GM21526 (cell line): Measurements from ENCODE around the gene MGP.

Experiments used
- ATAC-seq: cut with Tn5 transposase; IDR thresholded peaks from one replicate; pipeline ENCODE4 v1.9.1; 2021; ENCODE audit warnings: moderate library complexity; ENCODE audit not compliant: unreplicated experiment, low FRiP score

Gene MGP

GRCh38 chr12:14904854-14905253, 19.2 kb upstream of the MGP start:
- no peak for ATAC-seq

GRCh38 chr12:14903386-14904098, 17.9 kb upstream of the MGP start:
- ATAC-seq: no peak

- ATAC-seq: no peak
Observed at GRCh38 chr12:14902465-14902864, 16.8 kb upstream of the MGP start.

GRCh38 chr12:14901228-14901562, 15.5 kb upstream of the MGP start:
- ATAC-seq: no peak

- ATAC-seq: no peak
Observed at GRCh38 chr12:14900521-14901227, 15.0 kb upstream of the MGP start.

- ATAC-seq: no peak
Observed at GRCh38 chr12:14896521-14897169, 11.0 kb upstream of the MGP start.

GRCh38 chr12:14893506-14894250, 8.0 kb upstream of the MGP start:
- no peak for ATAC-seq

GRCh38 chr12:14892726-14893505, 7.3 kb upstream of the MGP start:
- no peak for ATAC-seq

GRCh38 chr12:14890701-14891100, 5.0 kb upstream of the MGP start:
- ATAC-seq: no peak

GRCh38 chr12:14886271-14886670, 617 bp upstream of the MGP start:
- ATAC-seq: no peak

GRCh38 chr12:14884458-14884878, 1.2 kb downstream of the MGP start:
- ATAC-seq: peak; percentile 92

GRCh38 chr12:14883686-14884085, 2.0 kb downstream of the MGP start:
- no peak for ATAC-seq

GRCh38 chr12:14880890-14881453, 4.7 kb downstream of the MGP start:
- ATAC-seq: no peak

- no peak for ATAC-seq
Observed at GRCh38 chr12:14879222-14879933, 6.3 kb downstream of the MGP start.

GRCh38 chr12:14878488-14878887, 7.2 kb downstream of the MGP start:
- ATAC-seq: no peak

GRCh38 chr12:14876833-14877232, 8.8 kb downstream of the MGP start:
- no peak for ATAC-seq

GRCh38 chr12:14874882-14875281, 10.8 kb downstream of the MGP start:
- ATAC-seq: no peak

- no peak for ATAC-seq
Observed at GRCh38 chr12:14873440-14874185, 12.0 kb downstream of the MGP start.

GRCh38 chr12:14871886-14872285, 13.8 kb downstream of the MGP start:
- no peak for ATAC-seq
